SU-DHL-6 (cell line): ENCODE data around the gene WNT1.

Experiments
- CTCF ChIP-seq: fragments of 200-600 bp; sonication (generic); IDR thresholded peaks from one replicate; pipeline ENCODE4 v1.5.1; 2017; ENCODE audit warnings: antibody characterized with exemption, mild to moderate bottlenecking, low read length, moderate library complexity; ENCODE audit not compliant: insufficient read depth, poor library complexity, severe bottlenecking
- EZH2phosphoT487 ChIP-seq: fragments of 200-600 bp; sonication (generic), shearing (Covaris generic); conservative IDR thresholded peaks from 2 replicates; pipeline ENCODE4 v1.6.1; 2018; ENCODE audit warnings: mild to moderate bottlenecking, antibody characterized with exemption, low read length, moderate library complexity, mixed read lengths

GRCh38 chr12:48972213-48972951 is 5.7 kb upstream of the WNT1 start:
- TF ChIP-seq CTCF (no peak), EZH2phosphoT487 (no peak)
